Measurements from ENCODE around the gene CBX6.
"Not testable (repeated sequence)": the region's sequence is repeated elsewhere in the genome, so short reads cannot be mapped to it uniquely, and the experiment has no call there.

Gene CBX6

DNA sequence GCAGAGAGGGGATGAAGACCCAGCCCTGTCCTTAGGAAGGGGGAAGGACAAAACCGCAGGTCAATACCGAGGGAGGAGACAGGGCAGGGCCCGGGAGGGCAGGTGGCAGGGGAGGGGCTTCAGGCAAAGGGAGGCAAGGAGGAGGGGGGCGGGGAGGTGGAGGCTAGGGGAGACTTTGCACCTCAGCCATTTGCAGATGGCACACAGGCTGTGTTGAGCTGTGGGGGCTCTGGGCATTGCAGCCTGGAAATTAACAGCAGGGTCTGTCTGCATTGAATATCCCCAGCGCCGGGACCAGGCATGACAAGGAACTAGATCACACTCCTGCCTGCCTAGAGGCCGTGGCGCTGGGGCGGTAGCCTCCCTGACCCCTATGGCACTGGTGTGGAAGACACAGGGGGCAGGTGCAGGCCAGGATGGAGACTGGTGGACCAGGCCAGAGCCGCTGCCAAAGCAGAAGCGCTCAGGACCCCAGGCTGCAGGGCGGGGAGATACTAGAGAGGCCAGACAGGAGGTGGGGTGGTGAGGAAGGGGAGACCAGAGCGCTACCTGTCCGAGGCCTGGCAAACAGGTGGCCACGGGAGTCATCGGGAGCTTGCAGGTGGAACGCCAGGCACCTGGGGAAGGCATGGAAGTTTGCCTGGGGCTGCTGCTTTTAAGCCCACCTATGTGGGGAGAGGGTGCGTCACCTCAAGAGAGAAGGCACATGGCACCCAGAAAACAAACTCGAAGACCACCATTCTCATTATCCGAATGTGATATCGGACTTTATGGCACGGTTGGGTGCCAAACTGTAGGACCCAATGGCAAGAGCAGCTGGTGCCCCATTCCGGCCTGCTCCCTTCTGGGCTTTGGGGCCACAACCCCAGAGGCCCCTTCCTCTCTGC lies 11.5 kb downstream of the CBX6 start:
- DNase-seq: no peak

DNA sequence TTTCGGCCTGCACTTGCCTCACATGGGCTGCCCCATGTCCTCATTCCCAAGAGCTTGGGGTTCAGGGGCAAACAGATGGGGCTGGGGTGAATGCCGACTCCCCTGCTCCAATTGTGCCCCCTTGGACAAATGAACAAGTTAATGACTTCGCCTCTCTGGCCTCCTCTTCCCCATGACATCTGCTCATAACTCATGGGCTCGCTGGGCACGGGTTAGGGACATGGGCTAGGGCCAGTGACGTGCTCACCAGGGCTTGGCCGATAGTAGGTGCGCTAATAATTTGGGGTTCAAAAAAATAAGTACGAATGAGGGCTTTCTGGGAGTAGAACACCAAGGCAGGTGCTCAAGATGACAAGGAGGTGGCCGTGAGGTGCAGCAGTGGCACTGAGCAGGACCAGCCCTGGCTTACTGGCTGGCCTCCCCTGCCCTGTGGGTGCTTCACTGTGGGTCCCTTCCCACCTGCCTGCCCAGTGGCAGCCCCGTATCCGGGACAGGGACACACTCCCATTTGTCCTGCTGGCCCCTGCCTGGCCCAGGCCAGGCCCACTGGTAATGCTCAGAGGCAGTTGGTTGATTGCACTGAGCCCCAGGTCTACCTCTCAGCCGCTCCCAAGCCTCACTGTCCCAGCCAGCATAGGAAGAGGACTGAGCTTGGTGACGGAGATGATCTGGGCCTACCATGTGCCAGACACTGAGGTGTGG lies 12.3 kb downstream of the CBX6 start:
- no peak for DNase-seq

DNA sequence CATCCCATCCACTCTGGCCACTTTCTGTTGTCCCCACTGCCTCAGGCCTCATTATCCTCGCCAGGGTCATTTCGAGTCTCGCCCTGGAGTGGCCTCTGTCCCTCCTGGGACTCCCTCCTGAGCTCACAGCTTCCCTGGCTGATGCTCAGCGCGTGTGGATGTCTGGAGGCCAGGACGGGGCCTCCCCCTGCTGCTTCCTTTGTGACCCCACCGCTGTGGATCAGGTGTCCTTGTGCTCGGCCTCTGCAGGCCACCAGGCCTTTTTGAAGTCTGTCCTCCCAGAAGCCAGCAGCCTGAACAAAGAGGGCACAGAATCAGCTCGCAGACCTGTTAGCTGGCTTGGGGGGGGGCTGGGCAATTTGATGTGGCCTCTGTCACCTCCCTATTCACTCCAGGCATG lies 13.5 kb downstream of the CBX6 start:
- DNase-seq: no peak

DNA sequence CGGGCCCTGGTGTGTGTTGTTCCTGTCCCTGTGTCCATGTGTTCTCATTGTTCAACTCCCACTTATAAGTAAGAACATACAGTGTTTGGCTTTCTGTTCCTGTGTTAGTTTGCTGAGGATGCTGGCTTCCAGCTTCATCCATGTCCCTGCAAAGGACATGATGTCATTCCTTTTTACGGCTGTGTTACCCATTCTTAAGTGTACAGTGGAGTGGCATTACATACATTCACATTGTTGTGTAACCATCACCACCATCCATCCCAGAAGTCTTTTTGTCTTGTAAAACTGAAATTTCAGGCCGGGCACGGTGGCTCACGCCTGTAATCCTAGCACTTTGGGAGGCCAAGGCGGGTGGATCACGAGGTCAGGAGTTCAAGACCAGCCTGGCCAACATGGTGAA lies 17.5 kb downstream of the CBX6 start:
- DNase-seq: not testable (repeated sequence)

DNA sequence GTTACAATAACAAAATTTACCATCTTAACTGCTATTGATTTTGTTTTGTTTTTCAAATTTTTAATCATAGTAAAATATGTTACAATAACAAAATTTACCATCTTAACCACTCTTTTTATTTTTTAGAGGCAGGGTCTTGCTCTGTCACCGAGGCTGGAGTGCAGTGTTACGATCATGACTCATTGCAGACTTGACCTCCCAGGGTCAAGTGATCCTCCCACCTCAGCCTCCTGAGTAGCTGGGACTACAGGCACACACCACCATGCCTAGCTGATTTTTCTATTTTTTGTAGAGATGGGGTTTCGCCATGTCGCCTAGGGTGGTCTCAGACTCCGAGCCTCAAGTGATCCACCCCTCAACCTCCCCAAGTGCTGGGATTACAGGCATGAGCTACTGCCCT lies 18.1 kb downstream of the CBX6 start:
- not testable (repeated sequence) for DNase-seq

DNA sequence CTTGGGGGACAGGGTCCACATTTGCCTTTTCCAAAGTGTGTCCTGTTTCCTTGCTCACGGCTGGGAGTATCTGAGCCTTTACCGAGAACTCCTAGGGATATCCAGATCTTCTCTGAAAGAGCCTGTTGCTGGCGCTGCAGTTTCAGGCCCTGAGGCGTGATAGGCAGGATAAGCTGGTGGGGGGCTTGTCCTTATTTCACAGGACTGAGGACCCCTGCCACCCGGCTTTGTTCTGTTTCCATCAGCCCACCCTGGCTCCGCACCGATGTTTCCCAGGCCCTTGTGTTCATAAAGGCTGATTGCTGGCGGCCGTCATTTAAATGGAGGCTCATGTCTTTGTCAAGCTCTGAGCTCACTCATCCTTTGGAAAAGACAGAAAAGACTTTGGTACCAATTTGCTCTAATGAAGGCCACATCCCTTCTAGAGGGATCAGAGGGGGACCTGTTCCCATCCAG lies 18.8 kb downstream of the CBX6 start:
- no peak for DNase-seq

DNA sequence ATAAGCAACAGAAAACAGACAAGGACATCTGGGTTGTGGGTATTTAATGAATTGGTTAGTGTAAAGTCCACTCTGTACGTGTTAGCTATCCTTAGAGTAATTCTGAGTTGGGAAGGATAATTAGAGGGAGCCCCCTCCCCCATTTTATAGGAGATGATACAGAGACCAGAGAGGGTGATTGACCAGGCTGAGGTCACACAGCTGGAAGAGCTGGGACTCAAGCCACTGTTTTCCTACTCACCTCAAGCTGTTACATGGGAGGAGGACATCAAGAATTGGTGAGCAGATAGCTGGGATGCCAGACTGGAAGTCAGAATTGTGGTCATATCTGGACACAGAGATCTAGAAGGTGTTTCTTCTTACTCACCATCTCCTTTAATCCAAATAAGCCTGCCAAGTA lies 19.5 kb downstream of the CBX6 start:
- DNase-seq: no peak

DNA sequence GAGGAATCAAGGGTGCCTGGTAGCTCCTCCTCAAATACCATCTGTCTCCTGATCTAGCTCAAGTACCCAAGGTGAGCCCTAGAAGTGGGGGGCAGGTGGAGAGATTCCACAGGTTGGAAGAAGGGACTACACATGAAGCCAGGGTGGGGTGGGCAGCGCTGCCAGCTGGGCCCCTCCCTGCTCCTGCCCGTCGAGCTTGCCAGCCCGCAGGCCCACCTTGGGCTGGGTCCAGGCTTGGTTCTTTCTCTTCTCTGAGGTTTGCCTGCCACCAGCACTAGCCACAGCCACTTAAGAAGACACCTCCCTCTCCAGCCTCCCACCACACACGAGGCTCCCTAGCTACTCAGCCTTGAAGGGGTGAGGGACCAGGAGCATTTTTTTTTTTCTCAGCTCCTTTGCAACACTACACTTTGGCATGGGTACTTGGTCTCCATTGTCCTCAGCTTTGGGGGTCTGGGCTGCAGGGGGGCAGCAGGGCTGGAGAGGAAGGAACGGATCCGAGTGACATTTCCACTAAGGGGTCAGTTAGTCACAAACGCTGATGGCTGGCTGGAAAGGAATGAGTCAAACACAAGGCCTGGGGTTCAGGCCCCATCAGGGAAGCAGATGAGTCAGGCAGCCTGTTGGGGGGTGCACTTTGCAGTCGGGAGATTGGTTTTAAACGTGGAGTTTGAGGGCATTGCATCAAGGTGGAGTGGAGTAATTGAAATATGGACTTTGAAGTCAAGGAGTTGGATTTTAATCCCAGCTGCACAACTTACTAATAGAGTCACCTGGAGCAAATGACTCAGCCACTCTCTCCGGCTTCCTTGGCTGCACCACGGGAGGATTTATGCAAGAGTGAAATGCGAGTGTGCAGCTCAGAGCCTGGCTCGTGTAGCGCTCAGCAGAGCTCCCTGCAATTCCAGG lies 20.8 kb downstream of the CBX6 start:
- no peak for DNase-seq

DNA sequence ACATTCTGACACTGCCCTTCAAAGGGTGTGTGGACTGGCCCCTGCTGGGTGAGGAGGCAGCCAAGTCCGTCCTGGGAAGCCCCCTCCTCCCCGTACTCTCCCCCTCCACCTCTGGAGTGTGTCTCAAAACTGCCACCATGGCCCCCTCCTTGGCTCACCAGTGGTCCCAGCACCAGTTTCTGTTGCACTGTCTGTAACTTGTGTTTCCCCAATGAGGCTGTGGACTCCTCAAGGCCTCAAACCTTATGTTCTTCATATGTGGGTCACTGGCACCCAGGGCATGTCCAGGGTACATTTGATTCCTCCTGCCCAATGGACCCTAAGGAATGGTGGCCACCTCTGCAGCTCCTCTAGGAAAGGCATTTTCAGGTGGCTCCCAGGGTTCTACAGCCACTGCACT lies 21.6 kb downstream of the CBX6 start:
- DNase-seq: no peak

DNA sequence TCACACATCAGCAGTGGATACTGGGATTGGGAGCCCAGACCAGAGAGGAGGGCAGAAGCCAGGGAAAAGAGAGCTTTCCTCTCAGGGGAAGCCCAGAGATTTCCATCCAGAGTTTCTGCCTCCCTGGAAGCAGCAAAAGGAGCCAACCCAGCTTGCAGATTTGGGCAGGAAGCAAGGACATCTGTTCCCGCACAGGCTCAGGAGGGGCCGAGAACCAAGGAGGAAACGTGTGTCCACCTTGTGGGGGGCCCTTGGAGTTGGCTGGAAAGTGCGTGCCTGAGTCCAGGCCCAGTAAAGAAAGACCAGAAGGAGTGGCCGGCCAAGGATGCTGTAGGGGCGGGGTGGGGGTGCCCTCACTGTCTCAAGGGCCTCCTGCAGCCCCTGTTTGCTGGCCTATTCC lies 22.2 kb downstream of the CBX6 start:
- no peak for DNase-seq

DNA sequence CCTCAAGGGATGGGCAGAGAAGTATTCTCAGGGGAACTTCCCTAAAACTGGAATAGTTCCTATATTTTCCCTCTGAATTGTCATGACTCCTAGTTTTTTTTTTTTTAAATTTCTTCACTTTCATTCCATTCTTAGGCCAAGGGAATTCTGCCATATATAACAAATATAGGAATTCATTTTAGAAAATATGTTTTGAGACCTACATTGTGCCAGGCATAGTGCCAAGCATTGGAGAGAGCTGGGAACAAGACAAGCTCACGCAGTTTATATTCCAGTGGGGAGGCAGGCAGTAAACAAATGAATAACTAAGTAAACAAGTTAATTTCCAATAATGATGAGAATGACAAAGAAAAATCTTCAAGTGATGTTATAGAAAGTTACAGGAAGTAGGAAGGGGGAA lies 25.6 kb downstream of the CBX6 start:
- no peak for DNase-seq

DNA sequence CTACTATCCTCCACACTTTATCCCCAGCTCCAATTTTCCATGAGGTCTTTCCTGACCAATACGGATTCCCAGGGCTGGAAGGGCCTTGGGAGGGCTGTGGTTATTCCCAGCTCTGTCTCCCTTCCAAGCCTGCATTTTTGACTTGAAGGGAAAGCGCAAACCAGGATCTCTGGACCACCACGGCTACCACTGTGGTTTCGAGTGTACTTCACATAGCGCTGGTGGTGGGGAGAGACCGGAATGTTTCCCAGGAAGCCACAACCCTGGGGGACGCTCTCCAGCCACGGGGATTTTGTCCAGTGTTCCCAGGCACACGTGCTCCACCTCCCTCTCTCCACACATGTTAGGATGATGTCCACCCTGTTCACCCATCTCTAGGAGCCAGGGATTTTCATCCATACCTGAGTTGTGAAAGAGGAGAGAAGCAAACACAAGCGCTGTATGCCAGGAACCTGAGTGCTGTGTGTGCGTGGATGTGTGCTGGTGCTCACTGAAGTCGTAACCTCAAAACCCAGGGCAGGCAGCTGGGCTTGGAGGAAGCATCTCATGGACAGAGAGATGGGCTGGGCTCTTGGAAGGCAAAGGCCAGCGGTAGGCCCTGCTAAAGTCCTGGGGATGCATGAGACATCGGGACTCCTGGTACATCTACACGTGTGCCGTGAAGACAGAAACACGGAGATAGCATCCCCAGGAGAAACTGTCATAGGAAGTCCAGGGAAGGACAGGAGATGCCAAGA lies 26.8 kb downstream of the CBX6 start:
- DNase-seq: no peak

DNA sequence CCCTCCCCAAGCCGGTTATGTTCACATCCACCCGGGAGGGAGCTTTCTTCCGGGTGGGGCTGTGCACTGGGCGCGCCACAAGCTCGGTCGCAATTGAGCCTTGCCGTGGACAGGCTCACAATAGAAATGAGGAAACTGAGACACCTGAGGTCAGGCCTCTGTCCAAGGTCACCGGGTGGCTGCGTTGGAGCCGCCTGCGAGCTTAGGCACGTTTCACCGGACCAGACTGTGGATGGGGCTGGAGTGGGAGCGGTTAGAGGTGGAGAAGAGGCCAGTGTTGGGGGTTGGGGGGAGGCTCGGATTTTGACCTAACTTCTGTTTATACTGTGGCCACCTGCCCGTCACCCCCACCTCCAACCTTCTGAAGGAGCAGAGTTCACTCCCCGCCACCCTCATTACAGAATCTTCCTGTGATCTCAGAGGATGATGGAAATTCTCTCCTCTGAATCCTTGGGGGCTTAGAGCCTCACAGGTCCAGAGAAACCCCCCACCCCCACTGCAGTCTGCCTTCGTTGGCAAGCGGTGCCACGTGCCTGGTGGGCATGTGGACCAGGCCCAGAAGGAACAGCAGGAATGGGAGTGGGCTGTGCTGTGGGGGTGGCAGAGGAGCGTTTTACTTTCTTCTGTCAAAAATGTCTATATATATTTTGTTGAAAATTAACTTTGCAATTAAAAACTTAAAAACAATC lies 27.6 kb downstream of the CBX6 start:
- DNase-seq: no peak

DNA sequence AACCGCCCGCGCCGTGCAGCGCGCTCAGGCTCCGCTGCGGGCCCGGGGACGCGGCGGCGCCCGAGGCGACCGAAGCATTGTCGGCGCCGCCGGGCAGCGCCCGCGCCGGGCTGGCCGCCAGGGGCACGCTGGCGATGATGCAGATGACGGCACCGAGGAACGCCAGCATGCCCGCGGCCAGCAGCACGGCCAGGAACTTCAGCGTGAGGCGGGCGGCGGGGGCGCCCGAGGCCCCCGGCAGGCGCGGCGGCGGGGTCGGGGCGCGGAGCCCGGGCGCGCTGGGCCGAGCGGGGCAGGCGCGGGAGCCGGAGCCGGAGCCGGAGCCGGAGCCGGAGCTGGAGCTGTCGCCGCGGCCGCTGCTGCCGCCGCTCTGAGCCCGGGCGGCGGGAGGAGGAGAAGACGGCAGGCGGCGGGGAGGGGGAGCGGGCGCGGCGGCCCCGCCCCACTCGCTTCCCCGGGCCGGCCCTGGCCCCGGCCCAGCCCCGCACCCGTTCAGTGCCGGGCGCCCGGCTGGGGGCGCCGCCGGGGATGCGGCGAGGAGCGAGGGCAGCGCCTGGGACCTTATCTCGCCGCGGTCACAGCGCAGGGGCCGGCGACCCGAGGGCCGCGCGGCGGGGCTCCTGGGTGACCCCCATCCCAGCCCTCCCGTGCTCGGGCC lies 28.2 kb downstream of the CBX6 start, which contains the start of gene NPTXR:
NPTXR (minus strand) TSS at position 372 of the 658 bp plus-strand sequence.
- peak; percentile 20 to 29 for DNase-seq

DNA sequence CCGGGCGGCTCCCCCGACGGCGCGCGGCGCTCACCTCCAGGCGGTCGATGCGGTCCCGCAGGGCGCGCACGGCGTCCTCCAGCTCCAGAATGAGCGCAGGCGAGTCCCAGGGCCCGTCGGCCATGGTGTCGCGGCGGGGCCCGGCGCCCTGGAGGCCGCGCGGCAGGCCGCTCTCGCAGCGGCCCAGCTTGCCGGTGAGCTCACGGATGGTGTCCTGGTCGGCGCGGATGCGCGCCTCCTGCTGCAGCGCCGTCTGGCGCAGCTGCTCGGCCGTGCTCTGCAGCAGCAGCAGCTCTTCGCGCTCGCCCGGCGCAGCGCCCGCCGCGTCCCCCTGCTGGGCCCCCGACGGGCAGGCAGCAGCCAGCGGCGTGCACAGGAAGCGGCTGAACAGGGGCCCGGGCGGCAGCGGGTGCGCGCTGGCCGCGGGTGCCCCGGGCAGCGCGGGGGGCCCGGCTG lies 28.8 kb downstream of the CBX6 start:
- peak; percentile 49 to 50 for DNase-seq

DNA sequence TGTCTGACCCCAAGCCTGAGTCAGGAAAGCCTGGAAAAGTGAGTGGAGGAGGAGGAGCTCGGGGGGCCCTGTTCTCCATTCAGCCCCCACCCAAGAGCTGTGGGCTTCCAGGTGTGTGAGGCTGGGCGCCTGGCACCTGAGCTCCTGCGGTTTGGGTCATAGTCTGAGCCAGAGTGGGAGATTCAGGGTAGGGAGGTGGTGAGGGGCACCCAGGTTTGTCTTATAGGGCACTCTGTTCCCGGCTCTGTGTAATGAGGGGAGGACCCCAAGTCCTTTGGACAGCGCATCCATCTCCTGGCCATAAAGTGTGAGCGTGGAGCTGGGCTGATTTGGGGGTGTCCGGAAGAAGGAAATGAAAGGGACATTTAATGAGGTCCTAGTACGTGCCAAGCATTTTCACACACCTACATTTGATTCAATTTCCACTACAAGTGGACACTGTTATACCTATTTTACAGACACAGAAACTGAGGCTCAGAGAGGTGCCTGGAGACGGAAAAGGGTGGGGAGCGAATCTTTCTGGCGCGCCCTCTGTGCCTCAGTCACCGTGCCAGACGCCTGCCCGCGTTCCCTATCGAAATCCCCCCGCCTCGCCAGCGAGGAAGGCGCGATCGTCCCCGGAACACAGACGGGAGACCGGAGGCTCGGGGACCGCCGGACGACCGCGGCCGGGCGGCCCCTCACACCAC lies 29.4 kb downstream of the CBX6 start:
- DNase-seq: no peak

DNA sequence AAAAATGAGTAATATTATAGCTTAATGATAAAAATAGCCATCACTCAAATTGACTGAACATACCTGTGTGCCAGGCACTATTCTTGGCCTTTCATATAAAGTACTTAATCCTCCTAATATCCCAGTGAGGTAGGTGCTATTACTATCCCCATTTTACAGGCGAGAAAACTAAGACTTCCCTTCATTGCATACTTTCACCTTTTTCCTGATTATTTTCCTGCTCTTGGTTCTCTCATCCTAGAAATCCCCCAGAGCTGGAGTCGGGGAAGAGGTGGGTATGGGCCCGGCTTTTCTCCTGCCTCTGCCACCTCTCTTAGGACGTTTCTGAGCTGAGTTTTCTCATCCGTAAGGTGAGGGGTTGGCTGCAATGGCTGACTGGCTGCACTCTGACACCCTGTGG lies 30.4 kb downstream of the CBX6 start:
- DNase-seq: no peak

DNA sequence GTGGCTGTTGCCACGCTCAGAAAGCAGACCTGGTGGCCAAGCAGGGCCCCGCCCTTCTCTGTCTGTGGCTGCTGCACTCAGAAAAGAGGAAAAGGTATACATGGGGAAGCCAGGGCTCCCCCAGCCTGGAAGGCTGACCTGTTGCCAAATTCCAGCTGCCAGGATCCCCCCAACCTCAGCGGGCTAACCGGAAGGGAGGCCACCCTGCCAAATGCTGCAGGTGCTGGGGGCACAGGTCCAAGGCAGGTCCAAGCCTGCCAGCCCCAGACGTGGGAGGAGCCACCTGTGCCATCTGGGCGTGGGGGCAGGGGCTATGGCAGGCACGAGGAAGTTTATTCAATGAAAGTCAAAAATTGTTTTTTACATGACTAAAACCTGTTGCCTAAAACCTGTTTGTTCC lies 30.8 kb downstream of the CBX6 start:
- DNase-seq: no peak

DNA sequence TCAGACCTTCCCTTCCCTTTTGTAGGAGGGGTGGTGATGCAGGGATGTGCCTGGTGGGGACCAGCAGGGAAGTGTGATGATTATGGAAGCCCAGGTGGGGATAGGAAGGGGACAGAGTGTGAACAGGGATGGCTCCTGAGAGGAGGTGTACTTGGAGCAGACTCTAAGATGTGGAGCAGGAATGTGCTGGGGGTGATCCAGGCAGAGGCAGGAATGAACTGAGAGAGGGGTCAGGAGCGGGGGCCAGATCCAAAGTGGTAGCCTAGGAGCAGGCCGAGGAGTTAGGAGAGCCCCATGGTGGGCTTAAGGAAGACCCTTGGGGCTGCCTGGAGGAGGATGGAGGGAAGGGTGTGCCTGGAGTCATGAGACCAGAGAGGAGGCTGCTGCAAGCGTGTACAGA lies 31.9 kb downstream of the CBX6 start:
- no peak for DNase-seq

DNA sequence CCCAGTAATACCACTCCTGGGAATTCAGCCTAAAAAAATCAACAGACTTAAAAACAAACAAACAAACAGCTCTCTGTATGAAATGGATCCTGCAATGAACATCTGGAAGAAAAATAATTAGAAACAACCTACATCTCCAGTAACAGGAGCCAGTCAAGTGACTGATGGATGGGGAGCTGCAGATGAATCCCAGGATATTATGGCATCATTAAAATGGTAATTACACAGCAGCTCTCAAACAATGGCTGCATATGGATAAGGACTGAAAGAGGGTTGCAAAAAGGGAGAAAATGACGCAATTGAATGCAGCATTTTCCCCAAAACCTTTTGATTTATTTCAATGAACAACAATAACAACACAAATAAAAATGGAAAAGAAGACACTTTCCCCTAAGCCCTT lies 32.3 kb downstream of the CBX6 start:
- DNase-seq: no peak

Measured in CD4-positive, alpha-beta T cell treated with Interleukin-4 for 1 hour (primary cell).